ENCODE measurements around the gene OLFML2A.

GRCh38 chr9:124771867-124772679 is 4.9 kb upstream of the OLFML2A start:
- TF ChIP-seq EP300 (IDR thresholded peaks at IDR 0.05): no peak
- peak in 1 of 2 donors; percentile 48 for TF ChIP-seq POLR2AphosphoS5 (IDR thresholded peaks at IDR 0.05)

Data from esophagus muscularis mucosa (tissue), 3 donors.